Measurements from ENCODE around the gene EFNB2. TPM values are rescaled to one million over a fixed set of nuclear protein-coding genes. Genes with fewer than 3 reads are reported as not detected.

Gene EFNB2
- total and polyA plus RNA-seq, 4 donors: 2.6 to 6.1 (median 3.4) TPM

DNA sequence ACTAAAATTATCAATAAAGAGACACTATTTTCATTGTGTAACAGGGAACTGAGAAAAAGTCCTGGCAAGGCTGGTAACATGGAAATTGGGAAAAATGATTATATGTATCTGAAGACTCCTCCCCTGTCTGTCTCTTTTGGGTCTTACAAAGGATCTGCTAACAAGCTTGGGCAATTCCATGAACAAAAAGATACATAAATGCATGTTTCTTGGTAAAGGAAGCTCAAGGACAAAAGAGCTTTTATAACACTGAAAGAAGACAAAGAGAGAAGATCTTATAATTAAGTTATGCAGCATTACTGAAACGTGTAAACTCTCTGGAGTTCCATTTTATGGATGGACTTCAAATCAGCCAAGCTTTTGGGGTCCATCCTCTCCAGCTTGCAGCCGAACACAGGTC lies 29.2 kb downstream of the EFNB2 start:
- H3K4me1 ChIP-seq (ENCODE audit: control insufficient read depth in 4 of 4, insufficient read depth in 4 of 4, low read length in 3 of 4): no peaks in the 10 kb centered on the region
- WGBS: 67% methylated on average over 2 of the region's 2 CpGs
- H3K9me3 ChIP-seq (ENCODE audit: control insufficient read depth in 4 of 4, low read length in 3 of 4): no peaks in the 10 kb centered on the region
- DNase-seq (ENCODE audit: low spot score): no peak
- H3K36me3 ChIP-seq (ENCODE audit: control insufficient read depth in 4 of 4, insufficient read depth in 3 of 4, low read depth in 1 of 4, low read length in 3 of 4): peaks cover 0 to 1% (median 0%) of the 10 kb centered on the region in 4 donors
- peaks cover 0 to 5% (median 0%) of the 10 kb centered on the region in 4 donors for H3K27me3 ChIP-seq (ENCODE audit: control insufficient read depth in 4 of 4, insufficient read depth in 4 of 4, low read length in 3 of 4)
- no peak overlapping the region for H3K27ac ChIP-seq (ENCODE audit: low read depth in 1 of 2, low read length in 2 of 2)
- no peak overlapping the region for H3K4me3 ChIP-seq (ENCODE audit: low read depth in 1 of 3, low read length in 3 of 3)
- H3K9ac ChIP-seq (ENCODE audit: low read depth in 1 of 2, low read length in 2 of 2): no peak overlapping the region
- no peak for TF ChIP-seq GABPA (IDR thresholded peaks at IDR 0.05 in 1 of 2, conservative IDR thresholded peaks at IDR 0.05 in 1 of 2)
- TF ChIP-seq, protein P1, sequence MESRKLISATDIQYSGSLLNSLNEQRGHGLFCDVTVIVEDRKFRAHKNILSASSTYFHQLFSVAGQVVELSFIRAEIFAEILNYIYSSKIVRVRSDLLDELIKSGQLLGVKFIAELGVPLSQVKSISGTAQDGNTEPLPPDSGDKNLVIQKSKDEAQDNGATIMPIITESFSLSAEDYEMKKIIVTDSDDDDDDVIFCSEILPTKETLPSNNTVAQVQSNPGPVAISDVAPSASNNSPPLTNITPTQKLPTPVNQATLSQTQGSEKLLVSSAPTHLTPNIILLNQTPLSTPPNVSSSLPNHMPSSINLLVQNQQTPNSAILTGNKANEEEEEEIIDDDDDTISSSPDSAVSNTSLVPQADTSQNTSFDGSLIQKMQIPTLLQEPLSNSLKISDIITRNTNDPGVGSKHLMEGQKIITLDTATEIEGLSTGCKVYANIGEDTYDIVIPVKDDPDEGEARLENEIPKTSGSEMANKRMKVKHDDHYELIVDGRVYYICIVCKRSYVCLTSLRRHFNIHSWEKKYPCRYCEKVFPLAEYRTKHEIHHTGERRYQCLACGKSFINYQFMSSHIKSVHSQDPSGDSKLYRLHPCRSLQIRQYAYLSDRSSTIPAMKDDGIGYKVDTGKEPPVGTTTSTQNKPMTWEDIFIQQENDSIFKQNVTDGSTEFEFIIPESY (IDR thresholded peaks at IDR 0.05): no peak
- no peak for TF ChIP-seq HNF4A (conservative IDR thresholded peaks at IDR 0.05)
- no peak for TF ChIP-seq YY1 (IDR thresholded peaks at IDR 0.05)
- no peak for TF ChIP-seq RAD21 (IDR thresholded peaks at IDR 0.05)
- TF ChIP-seq SP1 (IDR thresholded peaks at IDR 0.05): no peak
- TF ChIP-seq TAF1 (conservative IDR thresholded peaks at IDR 0.05): no peak
- TF ChIP-seq NR2F2 (IDR thresholded peaks at IDR 0.05): no peak
- no peak for TF ChIP-seq JUND (IDR thresholded peaks at IDR 0.05)
- TF ChIP-seq, protein P2, sequence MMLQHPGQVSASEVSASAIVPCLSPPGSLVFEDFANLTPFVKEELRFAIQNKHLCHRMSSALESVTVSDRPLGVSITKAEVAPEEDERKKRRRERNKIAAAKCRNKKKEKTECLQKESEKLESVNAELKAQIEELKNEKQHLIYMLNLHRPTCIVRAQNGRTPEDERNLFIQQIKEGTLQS (IDR thresholded peaks at IDR 0.05): no peak
- no peak for TF ChIP-seq FOXA1 (IDR thresholded peaks at IDR 0.05)
- TF ChIP-seq RXRA (IDR thresholded peaks at IDR 0.05): no peak
- TF ChIP-seq, protein P3, sequence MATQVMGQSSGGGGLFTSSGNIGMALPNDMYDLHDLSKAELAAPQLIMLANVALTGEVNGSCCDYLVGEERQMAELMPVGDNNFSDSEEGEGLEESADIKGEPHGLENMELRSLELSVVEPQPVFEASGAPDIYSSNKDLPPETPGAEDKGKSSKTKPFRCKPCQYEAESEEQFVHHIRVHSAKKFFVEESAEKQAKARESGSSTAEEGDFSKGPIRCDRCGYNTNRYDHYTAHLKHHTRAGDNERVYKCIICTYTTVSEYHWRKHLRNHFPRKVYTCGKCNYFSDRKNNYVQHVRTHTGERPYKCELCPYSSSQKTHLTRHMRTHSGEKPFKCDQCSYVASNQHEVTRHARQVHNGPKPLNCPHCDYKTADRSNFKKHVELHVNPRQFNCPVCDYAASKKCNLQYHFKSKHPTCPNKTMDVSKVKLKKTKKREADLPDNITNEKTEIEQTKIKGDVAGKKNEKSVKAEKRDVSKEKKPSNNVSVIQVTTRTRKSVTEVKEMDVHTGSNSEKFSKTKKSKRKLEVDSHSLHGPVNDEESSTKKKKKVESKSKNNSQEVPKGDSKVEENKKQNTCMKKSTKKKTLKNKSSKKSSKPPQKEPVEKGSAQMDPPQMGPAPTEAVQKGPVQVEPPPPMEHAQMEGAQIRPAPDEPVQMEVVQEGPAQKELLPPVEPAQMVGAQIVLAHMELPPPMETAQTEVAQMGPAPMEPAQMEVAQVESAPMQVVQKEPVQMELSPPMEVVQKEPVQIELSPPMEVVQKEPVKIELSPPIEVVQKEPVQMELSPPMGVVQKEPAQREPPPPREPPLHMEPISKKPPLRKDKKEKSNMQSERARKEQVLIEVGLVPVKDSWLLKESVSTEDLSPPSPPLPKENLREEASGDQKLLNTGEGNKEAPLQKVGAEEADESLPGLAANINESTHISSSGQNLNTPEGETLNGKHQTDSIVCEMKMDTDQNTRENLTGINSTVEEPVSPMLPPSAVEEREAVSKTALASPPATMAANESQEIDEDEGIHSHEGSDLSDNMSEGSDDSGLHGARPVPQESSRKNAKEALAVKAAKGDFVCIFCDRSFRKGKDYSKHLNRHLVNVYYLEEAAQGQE (IDR thresholded peaks at IDR 0.05): no peak
- TF ChIP-seq EGR1 (IDR thresholded peaks at IDR 0.05; ENCODE audit: low read depth in 2 of 2): no peak
- TF ChIP-seq, protein P4, sequence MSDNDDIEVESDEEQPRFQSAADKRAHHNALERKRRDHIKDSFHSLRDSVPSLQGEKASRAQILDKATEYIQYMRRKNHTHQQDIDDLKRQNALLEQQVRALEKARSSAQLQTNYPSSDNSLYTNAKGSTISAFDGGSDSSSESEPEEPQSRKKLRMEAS (IDR thresholded peaks at IDR 0.05): no peak
- TF ChIP-seq, protein P5, sequence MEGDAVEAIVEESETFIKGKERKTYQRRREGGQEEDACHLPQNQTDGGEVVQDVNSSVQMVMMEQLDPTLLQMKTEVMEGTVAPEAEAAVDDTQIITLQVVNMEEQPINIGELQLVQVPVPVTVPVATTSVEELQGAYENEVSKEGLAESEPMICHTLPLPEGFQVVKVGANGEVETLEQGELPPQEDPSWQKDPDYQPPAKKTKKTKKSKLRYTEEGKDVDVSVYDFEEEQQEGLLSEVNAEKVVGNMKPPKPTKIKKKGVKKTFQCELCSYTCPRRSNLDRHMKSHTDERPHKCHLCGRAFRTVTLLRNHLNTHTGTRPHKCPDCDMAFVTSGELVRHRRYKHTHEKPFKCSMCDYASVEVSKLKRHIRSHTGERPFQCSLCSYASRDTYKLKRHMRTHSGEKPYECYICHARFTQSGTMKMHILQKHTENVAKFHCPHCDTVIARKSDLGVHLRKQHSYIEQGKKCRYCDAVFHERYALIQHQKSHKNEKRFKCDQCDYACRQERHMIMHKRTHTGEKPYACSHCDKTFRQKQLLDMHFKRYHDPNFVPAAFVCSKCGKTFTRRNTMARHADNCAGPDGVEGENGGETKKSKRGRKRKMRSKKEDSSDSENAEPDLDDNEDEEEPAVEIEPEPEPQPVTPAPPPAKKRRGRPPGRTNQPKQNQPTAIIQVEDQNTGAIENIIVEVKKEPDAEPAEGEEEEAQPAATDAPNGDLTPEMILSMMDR (IDR thresholded peaks at IDR 0.05; ENCODE audit: low read depth, low read length, missing input control): no peak
- no peak for TF ChIP-seq HNF4G (IDR thresholded peaks at IDR 0.05)
- no peak for TF ChIP-seq FOXA2 (IDR thresholded peaks at IDR 0.05)

Data from liver (tissue), 9 donors.